ENCODE measurements around the gene HOXA7.

HOXA7 gene

GRCh38 chr7:27171637-27172314 lies 15.3 kb upstream of the HOXA7 start:
- in situ Hi-C loops (cut with HindIII; ENCODE audit: low sequenced_read_pairs): no loop called here

- in situ Hi-C loops (cut with HindIII; ENCODE audit: low sequenced_read_pairs): no loop called here
These were observed 14.8 kb upstream of the HOXA7 start for GRCh38 chr7:27171325-27171636.

- in situ Hi-C loops (cut with HindIII; ENCODE audit: low sequenced_read_pairs): no loop called here
These were observed 14.2 kb upstream of the HOXA7 start for GRCh38 chr7:27170426-27171324.

GRCh38 chr7:27169658-27170425 lies 13.4 kb upstream of the HOXA7 start:
- in situ Hi-C loops (cut with HindIII; ENCODE audit: low sequenced_read_pairs): loop anchor here (10.0 kb wide), 1 partner anchor 315 kb away; no protein-coding TSS in a partner anchor

GRCh38 chr7:27168265-27168947 lies 11.9 kb upstream of the HOXA7 start:
- in situ Hi-C loops (cut with HindIII; ENCODE audit: low sequenced_read_pairs): loop anchor here (10.0 kb wide), 1 partner anchor 314 kb away; no protein-coding TSS in a partner anchor

- in situ Hi-C loops (cut with HindIII; ENCODE audit: low sequenced_read_pairs): loop anchor here (10.0 kb wide), 1 partner anchor 313 kb away; no protein-coding TSS in a partner anchor
These were observed 11.4 kb upstream of the HOXA7 start for GRCh38 chr7:27167916-27168264.

GRCh38 chr7:27166531-27167505 lies 10.3 kb upstream of the HOXA7 start:
- in situ Hi-C loops (cut with HindIII; ENCODE audit: low sequenced_read_pairs): loop anchor here (10.0 kb wide), 1 partner anchor 312 kb away; no protein-coding TSS in a partner anchor

- in situ Hi-C loops (cut with HindIII; ENCODE audit: low sequenced_read_pairs): loop anchor here (10.0 kb wide), 1 partner anchor 311 kb away; no protein-coding TSS in a partner anchor
These were observed 9.6 kb upstream of the HOXA7 start for GRCh38 chr7:27165996-27166530.

- in situ Hi-C loops (cut with HindIII; ENCODE audit: low sequenced_read_pairs): loop anchor here (10.0 kb wide), 1 partner anchor 311 kb away; no protein-coding TSS in a partner anchor
These were observed 8.9 kb upstream of the HOXA7 start, which contains the start of gene HOXA9 for GRCh38 chr7:27165089-27165995. HOXA9 (minus strand) TSS chr7:27165537; CDS start chr7:27165457, 80 bp downstream.

GRCh38 chr7:27164367-27165088 lies 8.1 kb upstream of the HOXA7 start:
- in situ Hi-C loops (cut with HindIII; ENCODE audit: low sequenced_read_pairs): loop anchor here (5.0 to 10.0 kb wide), 2 partner anchors 37 to 310 kb away; no protein-coding TSS in a partner anchor

GRCh38 chr7:27164045-27164366 lies 7.5 kb upstream of the HOXA7 start:
- in situ Hi-C loops (cut with HindIII; ENCODE audit: low sequenced_read_pairs): loop anchor here (5.0 to 10.0 kb wide), 2 partner anchors 37 to 309 kb away; no protein-coding TSS in a partner anchor

- in situ Hi-C loops (cut with HindIII; ENCODE audit: low sequenced_read_pairs): loop anchor here (5.0 to 10.0 kb wide), 2 partner anchors 36 to 309 kb away; no protein-coding TSS in a partner anchor
These were observed 7.0 kb upstream of the HOXA7 start for GRCh38 chr7:27163288-27164044.

- in situ Hi-C loops (cut with HindIII; ENCODE audit: low sequenced_read_pairs): loop anchor here (5.0 to 10.0 kb wide), 2 partner anchors 35 to 308 kb away; no protein-coding TSS in a partner anchor
These were observed 6.2 kb upstream of the HOXA7 start for GRCh38 chr7:27162561-27163287.

GRCh38 chr7:27161721-27162560 lies 5.5 kb upstream of the HOXA7 start:
- in situ Hi-C loops (cut with HindIII; ENCODE audit: low sequenced_read_pairs): loop anchor here (5.0 to 10.0 kb wide), 2 partner anchors 35 to 307 kb away; no protein-coding TSS in a partner anchor

All from DLD1 (cell line).